H1 (cell line): ENCODE data around the gene SLIT3. TPM values are rescaled to one million over a fixed set of nuclear protein-coding genes. Genes with fewer than 3 reads are reported as not detected.

Source experiments
- BRCA1 ChIP-seq: IDR thresholded peaks from 2 replicates; pipeline ENCODE4 v1.6.1; 2012; ENCODE audit warnings: low read depth, low read length, improper control_type of control experiment
- CBX8 ChIP-seq: fragments of 300-800, 300-1000 bp; sonication (generic); IDR thresholded peaks from 2 replicates; pipeline ENCODE4 v1.7.1; 2016; ENCODE audit warnings: low read depth, low read length, borderline replicate concordance
- FOSL1 ChIP-seq: IDR thresholded peaks from 2 replicates; pipeline ENCODE4 v1.6.1; 2011; ENCODE audit warnings: mild to moderate bottlenecking, low read depth, low read length, moderate library complexity; ENCODE audit not compliant: insufficient read depth
- USF2 ChIP-seq: IDR thresholded peaks from 2 replicates; pipeline ENCODE4 v1.6.1; 2011; ENCODE audit warnings: low read length, improper control_type of control experiment
- polyA plus RNA-seq, 7 experiments: library from polyadenylated mRNA; depleted of rRNA in 3 of 7; stranded (reverse) in 5 of 7; unstranded in 2 of 7; fragments of >200 nt in 5 of 7; fragments of 200-250 nt in 2 of 7; gene quantifications; 1 replicate in 5 of 7; 2 replicates in 1 of 7; 4 replicates in 1 of 7; pipeline versions ENCODE4 v1.2.1 to v1.2.3, GENCODE V29; 2011 to 2013; ENCODE audit warnings: missing spikeins in 2 of 7, mixed read lengths in 2 of 7
- total RNA-seq: library from RNA; stranded (reverse); fragmentation: NEBNext Ultra II Directional; extraction: Animal tissue kit (Norgen Biotek cat#: 25700); gene quantifications from 2 replicates; pipeline ENCODE4 v1.2.1, GENCODE V29; 2021

SLIT3 gene
- total and polyA plus RNA-seq, 2 of the 8 experiments (the other 6 are each of a cell fraction or from before 2014, with no cell fraction given): 1.1 to 1.2 TPM

GRCh38 chr5:168697034-168697720 is 603.8 kb downstream of the SLIT3 start (continued):
- TF ChIP-seq FOSL1 (no peak), BRCA1 (no peak), CBX8 (no peak), USF2 (no peak)
